HepG2 (cell line): ENCODE results near the gene PPM1H. TPM values are rescaled to one million over a fixed set of nuclear protein-coding genes. Genes with fewer than 3 reads are reported as not detected.

ENCODE experiments used
- ATAC-seq: fragments of 200-7000 bp; cut with Tn5 transposase; 3 replicates; pipeline ENCODE4 v1.9.1; 2020; ENCODE audit warnings: mild to moderate bottlenecking, moderate library complexity
- BruUV-seq: library from RNA; stranded (reverse); fragments of 400-500 nt; replicated peaks from 2 replicates; lab custom pipeline; 2021; lab: Mats Ljungman, UMichigan
- CTCF ChIA-PET: fragments of 300-600 bp; formaldehyde crosslinking; extraction: SDS; loops from one replicate; lab custom pipeline; 2021; ENCODE audit warnings: low total read pairs, inconsistent platforms, low intra/inter-chr PET ratio; lab: Yijun Ruan, JAX
- POLR2A ChIA-PET: fragments of 350-600 bp; sonication (Branson Sonifier 250); formaldehyde crosslinking; loops from one replicate; lab custom pipeline; 2020; ENCODE audit warnings: antibody characterized with exemption, inconsistent platforms; lab: Yijun Ruan, JAX
- DNase-seq: peaks from one replicate; pipeline ENCODE4 v3.0.0-alpha.2; 2015; ENCODE audit warnings: low spot score
- FAIRE-seq: peaks from 3 replicates; lab custom pipeline; 2011; peaks lifted over from hg19 to GRCh38; lab: Jason Lieb, UNC
- H2AFZ ChIP-seq: one replicate; pipeline ENCODE4 v1.6.1; 2011; ENCODE audit warnings: low read length, inconsistent platforms
- H3K27ac ChIP-seq: fragments of 300-600 bp; 3 replicates; pipeline ENCODE4 v1.8.0; 2011; ENCODE audit warnings: mixed run types, mild to moderate bottlenecking, mixed read lengths, low read length, inconsistent platforms; ENCODE audit not compliant: insufficient read depth; ENCODE audit errors: extremely low read length
- H3K27me3 ChIP-seq, 2 experiments: fragments of 200-600 bp in 1 of 2; 2 replicates in 1 of 2; 3 replicates in 1 of 2; pipeline versions ENCODE4 v1.6.0 to v1.8.0; 2011; ENCODE audit warnings: low read length in 2 of 2, mild to moderate bottlenecking in 2 of 2, moderate library complexity in 2 of 2, inconsistent platforms in 1 of 2; ENCODE audit not compliant: insufficient read depth in 2 of 2, control insufficient read depth in 1 of 2
- H3K36me3 ChIP-seq, 2 experiments: fragments of 200-600 bp in 1 of 2; replicated peaks in 1 of 2; 2 replicates in 1 of 2; 3 replicates in 1 of 2; pipeline versions ENCODE4 v1.5.1 to v1.8.0; 2011; ENCODE audit warnings: low read length in 2 of 2, inconsistent platforms in 1 of 2; ENCODE audit not compliant: insufficient read depth in 2 of 2, control insufficient read depth in 1 of 2
- H3K4me1 ChIP-seq: 2 replicates; pipeline ENCODE4 v1.5.1; 2012; ENCODE audit warnings: low read length, inconsistent platforms; ENCODE audit not compliant: insufficient read depth
- H3K4me2 ChIP-seq: 2 replicates; pipeline ENCODE4 v1.6.0; 2011; ENCODE audit warnings: low read depth, low read length, inconsistent platforms
- H3K4me3 ChIP-seq, 3 experiments: fragments of 200-600 bp in 1 of 3; sonication (generic), shearing (Covaris generic) in 1 of 3; replicated peaks in 1 of 3; 2 replicates each; pipeline ENCODE4 v1.5.1; 2011 to 2016; ENCODE audit warnings: low read length in 3 of 3, inconsistent platforms in 2 of 3, low read depth in 2 of 3, mild to moderate bottlenecking in 2 of 3, control low read depth in 1 of 3, mixed read lengths in 1 of 3; ENCODE audit not compliant: insufficient read depth in 1 of 3
- H3K79me2 ChIP-seq: one replicate; pipeline ENCODE4 v1.6.1; 2011; ENCODE audit warnings: low read length, inconsistent platforms; ENCODE audit not compliant: insufficient read depth
- H3K9ac ChIP-seq: 2 replicates; pipeline ENCODE4 v1.6.0; 2011; ENCODE audit warnings: mild to moderate bottlenecking, low read depth, low read length, inconsistent platforms; ENCODE audit not compliant: insufficient read depth
- H3K9me3 ChIP-seq: 2 replicates; pipeline ENCODE4 v1.5.1; 2012; ENCODE audit warnings: mild to moderate bottlenecking, low read length
- H4K20me1 ChIP-seq: 2 replicates; pipeline ENCODE4 v1.6.0; 2011; ENCODE audit warnings: inconsistent platforms, mild to moderate bottlenecking, low read length, moderate library complexity; ENCODE audit not compliant: insufficient read depth
- CBX1 ChIP-seq: IDR thresholded peaks from one replicate; pipeline ENCODE4 v1.6.1; 2016; ENCODE audit warnings: antibody characterized with exemption, low read depth
- CHCHD3 ChIP-seq: sonication (generic); formaldehyde crosslinking; IDR thresholded peaks from 2 replicates; pipeline ENCODE4 v1.8.0; 2022; ENCODE audit warnings: mild to moderate bottlenecking, missing genetic modification reagents, moderate library complexity
- GLI4 ChIP-seq: sonication (generic); formaldehyde crosslinking; IDR thresholded peaks from 2 replicates; pipeline ENCODE4 v1.5.1; 2020; ENCODE audit warnings: missing genetic modification reagents, mild to moderate bottlenecking, moderate library complexity, borderline replicate concordance
- HNRNPK ChIP-seq: fragments of 200-400 bp; formaldehyde crosslinking; IDR thresholded peaks from 2 replicates; pipeline ENCODE4 v1.6.1; 2018; ENCODE audit warnings: low read length, low read depth, moderate library complexity, mild to moderate bottlenecking; ENCODE audit not compliant: poor library complexity, severe bottlenecking
- KLF9 ChIP-seq: IDR thresholded peaks from 2 replicates; pipeline ENCODE4 v1.6.1; 2016; ENCODE audit warnings: low read depth
- NFE2 ChIP-seq: sonication (generic); formaldehyde crosslinking; IDR thresholded peaks from 2 replicates; pipeline ENCODE4 v1.4.0; 2020; ENCODE audit warnings: missing genetic modification reagents
- SRSF1 ChIP-seq: fragments of 200-400 bp; formaldehyde crosslinking; optimal IDR thresholded peaks from 2 replicates; pipeline ENCODE3; 2017; ENCODE audit warnings: mild to moderate bottlenecking, low read depth, low read length, moderate library complexity
- TP53 ChIP-seq: sonication (generic); formaldehyde crosslinking; conservative IDR thresholded peaks from 2 replicates; pipeline ENCODE4 v1.4.0; 2020; ENCODE audit warnings: missing genetic modification reagents
- ZNF230 ChIP-seq: sonication (generic); formaldehyde crosslinking; IDR thresholded peaks from 2 replicates; pipeline ENCODE4 v1.4.0; 2020; ENCODE audit warnings: mild to moderate bottlenecking, missing genetic modification reagents
- ZNF335 ChIP-seq: sonication (generic); formaldehyde crosslinking; IDR thresholded peaks from 2 replicates; pipeline ENCODE4 v1.4.0; 2020; ENCODE audit warnings: missing genetic modification reagents
- WGBS: methylation state at CpG from one replicate; pipeline ENCODE4 v1.1.6; 2017; ENCODE audit warnings: low lambda C conversion rate; 5-methylcytosine and 5-hydroxymethylcytosine counted together
- in situ Hi-C: cut with HindIII; loops from 2 replicates; pipeline ENCODE4 v1.10.0; 2017; ENCODE audit warnings: low pct_unique_long_range_greater_than_20kb; ENCODE audit not compliant: extremely low pct_ligation_motif_present
- intact Hi-C: fragments of 100-400 bp; cut with micrococcal nuclease; formaldehyde crosslinking; loops from one replicate; pipeline ENCODE4 v1.10.0; 2022; ENCODE audit not compliant: unreplicated experiment
- polyA plus RNA-seq, 8 experiments: library from polyadenylated mRNA; depleted of rRNA in 3 of 8; stranded (reverse) in 7 of 8; unstranded in 1 of 8; fragments of >200 nt; fragmentation: Illumina TruSeq in 4 of 8; extraction: Trizol in 4 of 8; gene quantifications; 2 replicates each; pipeline versions ENCODE4 v1.2.1 to v1.2.3, GENCODE V29; 2011 to 2016; ENCODE audit warnings: low read depth in 4 of 8, missing spikeins in 1 of 8, mixed read lengths in 1 of 8; ENCODE audit not compliant: insufficient read depth in 1 of 8
- total RNA-seq, 5 experiments: library from RNA; depleted of rRNA; stranded (reverse); fragments of >200 nt; fragmentation: Illumina TruSeq; extraction: Trizol; gene quantifications; 2 replicates each; pipeline ENCODE4 v1.2.3, GENCODE V29; 2016; ENCODE audit warnings: low read depth in 1 of 5
- TF ChIP-seq, protein P1 (sequence below): sonication (generic); formaldehyde crosslinking; IDR thresholded peaks from 2 replicates; pipeline ENCODE4 v1.4.0; 2020; ENCODE audit warnings: missing genetic modification reagents, mild to moderate bottlenecking, borderline replicate concordance
- TF ChIP-seq, protein P2 (sequence below): sonication (generic); formaldehyde crosslinking; IDR thresholded peaks from 2 replicates; pipeline ENCODE4 v1.4.0; 2020; ENCODE audit warnings: mild to moderate bottlenecking, missing genetic modification reagents
- TF ChIP-seq, protein P3 (sequence below): sonication (generic); formaldehyde crosslinking; IDR thresholded peaks from 2 replicates; pipeline ENCODE4; 2020; ENCODE audit warnings: missing genetic modification reagents, mild to moderate bottlenecking, borderline replicate concordance

PPM1H gene
- total and polyA plus RNA-seq, 2 of the 13 experiments (the other 11 are each of a cell fraction or from before 2014, with no cell fraction given), result 29.1 to 38.1 TPM

DNA sequence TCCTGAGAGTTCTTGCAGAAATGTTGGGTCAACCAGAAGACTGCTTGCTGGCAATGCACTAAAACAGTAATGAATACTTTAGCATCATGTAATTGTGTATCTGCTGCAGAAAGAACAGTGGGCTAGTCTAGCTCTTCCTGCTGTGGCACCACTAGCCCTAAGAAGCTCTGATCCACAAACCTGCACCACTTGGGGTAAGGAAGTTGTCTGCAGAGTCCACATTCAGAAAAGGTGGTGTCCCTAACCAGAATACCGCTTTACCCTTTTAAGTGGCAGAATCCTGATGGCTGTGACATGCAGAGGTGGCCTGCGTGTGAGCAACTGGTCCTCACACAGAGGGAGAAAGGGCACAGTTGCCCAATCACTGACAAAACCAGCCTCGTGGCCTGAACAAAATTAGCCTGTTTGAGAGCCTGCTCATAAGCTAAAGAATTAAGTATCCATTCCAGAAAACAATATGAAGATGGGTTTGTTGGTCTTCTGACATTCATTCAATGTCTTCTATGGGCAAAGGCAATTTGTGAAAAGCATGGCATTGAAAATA, 165.8 kb downstream of the PPM1H start:
- ATAC-seq, result no peak
- Histone ChIP-seq H3K36me3 (peaks cover 12 to 49% of the 10 kb centered on the region in 2 experiments), H3K79me2 (no peaks in the 10 kb centered on the region), H3K4me1 (peaks cover 1% of the 10 kb centered on the region; the same call in 1 of the 2 replicates), H3K4me2 (no peak overlapping the region), H3K27ac (no peak overlapping the region), H3K4me3 (no peak overlapping the region), H3K9me3 (no peaks in the 10 kb centered on the region), H4K20me1 (peaks cover 3% of the 10 kb centered on the region; the same call in 1 of the 2 replicates), H3K9ac (no peak overlapping the region), H2AFZ (no peak overlapping the region), H3K27me3 (no peaks in the 10 kb centered on the region)
- no peak for FAIRE-seq
- in situ Hi-C loops, result no loop called here
- intact Hi-C loops, result no loop called here
- TF ChIP-seq CBX1, result no peak
- BruUV-seq, result no TSS peak
- DNase-seq, result no peak
- WGBS, result 93% methylated on average over 3 of the region's 3 CpGs
- ChIA-PET CTCF (no interaction called here), POLR2A (no interaction called here)

DNA sequence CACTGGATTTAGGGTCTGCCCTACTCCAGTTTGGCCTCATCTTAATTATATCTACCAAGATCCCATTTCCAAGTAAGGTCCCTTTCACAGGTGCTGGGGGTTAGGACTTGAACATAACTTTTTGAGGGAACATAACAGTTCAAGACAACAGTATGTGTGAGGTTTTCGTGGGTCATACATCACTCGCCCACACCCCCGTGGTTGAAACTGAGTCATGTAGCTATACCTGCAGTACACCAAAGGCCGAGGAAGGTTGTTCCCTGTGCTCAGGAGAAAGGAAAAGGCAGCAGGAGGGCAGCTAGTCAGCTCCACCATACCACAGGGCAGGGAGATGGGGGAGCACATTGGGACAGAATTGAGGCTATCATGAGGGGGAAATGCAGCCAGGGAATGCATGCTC, 167.0 kb downstream of the PPM1H start:
- no peak overlapping the region for H3K27ac ChIP-seq
- peaks cover 3% of the 10 kb centered on the region; the same call in 1 of the 2 replicates for H4K20me1 ChIP-seq
- FAIRE-seq, result no peak
- CTCF ChIA-PET, result no interaction called here
- H3K4me3 ChIP-seq, result no peak overlapping the region
- BruUV-seq, result no TSS peak
- no peaks in the 10 kb centered on the region for H3K9me3 ChIP-seq
- no peak overlapping the region for H2AFZ ChIP-seq
- in situ Hi-C loops, result no loop called here
- no peaks in the 10 kb centered on the region for H3K27me3 ChIP-seq
- no peak overlapping the region for H3K4me2 ChIP-seq
- H3K36me3 ChIP-seq, result peaks cover 13 to 60% of the 10 kb centered on the region in 2 experiments
- intact Hi-C loops, result no loop called here
- no peaks in the 10 kb centered on the region for H3K79me2 ChIP-seq
- ATAC-seq, result no peak
- 96% methylated on average over 4 of the region's 4 CpGs for WGBS
- H3K4me1 ChIP-seq, result peaks cover 10% of the 10 kb centered on the region; the same call in 1 of the 2 replicates
- H3K9ac ChIP-seq, result no peak overlapping the region
- DNase-seq, result no peak
- POLR2A ChIA-PET, result no interaction called here
- TF ChIP-seq KLF9, result no peak
- TF ChIP-seq ZNF335 (CRISPR knock-in tag), result no peak
- no peak for TF ChIP-seq ZNF230
- TF ChIP-seq NFE2, result no peak
- TF ChIP-seq HNRNPK, result no peak
- TF ChIP-seq, protein P1, sequence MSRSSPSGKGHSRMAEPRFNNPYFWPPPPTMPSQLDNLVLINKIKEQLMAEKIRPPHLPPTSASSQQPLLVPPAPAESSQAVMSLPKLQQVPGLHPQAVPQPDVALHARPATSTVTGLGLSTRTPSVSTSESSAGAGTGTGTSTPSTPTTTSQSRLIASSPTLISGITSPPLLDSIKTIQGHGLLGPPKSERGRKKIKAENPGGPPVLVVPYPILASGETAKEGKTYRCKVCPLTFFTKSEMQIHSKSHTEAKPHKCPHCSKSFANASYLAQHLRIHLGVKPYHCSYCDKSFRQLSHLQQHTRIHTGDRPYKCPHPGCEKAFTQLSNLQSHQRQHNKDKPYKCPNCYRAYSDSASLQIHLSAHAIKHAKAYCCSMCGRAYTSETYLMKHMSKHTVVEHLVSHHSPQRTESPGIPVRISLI (CRISPR knock-in tag), result no peak
- TF ChIP-seq TP53 (CRISPR knock-in tag), result no peak
- TF ChIP-seq CHCHD3 (CRISPR knock-in tag), result no peak
- TF ChIP-seq, protein P2, sequence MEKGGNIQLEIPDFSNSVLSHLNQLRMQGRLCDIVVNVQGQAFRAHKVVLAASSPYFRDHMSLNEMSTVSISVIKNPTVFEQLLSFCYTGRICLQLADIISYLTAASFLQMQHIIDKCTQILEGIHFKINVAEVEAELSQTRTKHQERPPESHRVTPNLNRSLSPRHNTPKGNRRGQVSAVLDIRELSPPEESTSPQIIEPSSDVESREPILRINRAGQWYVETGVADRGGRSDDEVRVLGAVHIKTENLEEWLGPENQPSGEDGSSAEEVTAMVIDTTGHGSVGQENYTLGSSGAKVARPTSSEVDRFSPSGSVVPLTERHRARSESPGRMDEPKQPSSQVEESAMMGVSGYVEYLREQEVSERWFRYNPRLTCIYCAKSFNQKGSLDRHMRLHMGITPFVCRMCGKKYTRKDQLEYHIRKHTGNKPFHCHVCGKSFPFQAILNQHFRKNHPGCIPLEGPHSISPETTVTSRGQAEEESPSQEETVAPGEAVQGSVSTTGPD, result no peak
- TF ChIP-seq GLI4 (CRISPR knock-in tag), result no peak
- TF ChIP-seq, protein P3, sequence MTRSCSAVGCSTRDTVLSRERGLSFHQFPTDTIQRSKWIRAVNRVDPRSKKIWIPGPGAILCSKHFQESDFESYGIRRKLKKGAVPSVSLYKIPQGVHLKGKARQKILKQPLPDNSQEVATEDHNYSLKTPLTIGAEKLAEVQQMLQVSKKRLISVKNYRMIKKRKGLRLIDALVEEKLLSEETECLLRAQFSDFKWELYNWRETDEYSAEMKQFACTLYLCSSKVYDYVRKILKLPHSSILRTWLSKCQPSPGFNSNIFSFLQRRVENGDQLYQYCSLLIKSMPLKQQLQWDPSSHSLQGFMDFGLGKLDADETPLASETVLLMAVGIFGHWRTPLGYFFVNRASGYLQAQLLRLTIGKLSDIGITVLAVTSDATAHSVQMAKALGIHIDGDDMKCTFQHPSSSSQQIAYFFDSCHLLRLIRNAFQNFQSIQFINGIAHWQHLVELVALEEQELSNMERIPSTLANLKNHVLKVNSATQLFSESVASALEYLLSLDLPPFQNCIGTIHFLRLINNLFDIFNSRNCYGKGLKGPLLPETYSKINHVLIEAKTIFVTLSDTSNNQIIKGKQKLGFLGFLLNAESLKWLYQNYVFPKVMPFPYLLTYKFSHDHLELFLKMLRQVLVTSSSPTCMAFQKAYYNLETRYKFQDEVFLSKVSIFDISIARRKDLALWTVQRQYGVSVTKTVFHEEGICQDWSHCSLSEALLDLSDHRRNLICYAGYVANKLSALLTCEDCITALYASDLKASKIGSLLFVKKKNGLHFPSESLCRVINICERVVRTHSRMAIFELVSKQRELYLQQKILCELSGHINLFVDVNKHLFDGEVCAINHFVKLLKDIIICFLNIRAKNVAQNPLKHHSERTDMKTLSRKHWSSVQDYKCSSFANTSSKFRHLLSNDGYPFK (CRISPR knock-in tag), result no peak
- TF ChIP-seq SRSF1, result no peak
